SK-N-SH treated with all-trans-retinoic acid at 6 μM for 48 hours (cell line): ENCODE data around the gene TCERG1L.

ENCODE experiments used
- ARNTL ChIP-seq: fragments of 450-650 bp; formaldehyde crosslinking; IDR thresholded peaks from 2 replicates; pipeline ENCODE4 v1.5.0; 2020; ENCODE audit warnings: low read depth, mild to moderate bottlenecking, moderate library complexity, borderline replicate concordance
- BACH2 ChIP-seq: fragments of 250-450 bp; sonication (Bioruptor Pico); IDR thresholded peaks from 2 replicates; pipeline ENCODE4 v1.9.0; 2021; ENCODE audit warnings: mild to moderate bottlenecking, borderline replicate concordance
- RARB ChIP-seq: fragments of 250-450 bp; sonication (Bioruptor Pico); IDR thresholded peaks from 2 replicates; pipeline ENCODE4 v1.8.0; 2021; ENCODE audit warnings: mild to moderate bottlenecking, moderate library complexity
- ZFP3 ChIP-seq: fragments of 250-450 bp; sonication (Bioruptor Pico); IDR thresholded peaks from 2 replicates; pipeline ENCODE4 v1.5.0; 2020; ENCODE audit warnings: mild to moderate bottlenecking, moderate library complexity
- TF ChIP-seq, protein P1 (sequence below): fragments of 250-450 bp; sonication (Bioruptor Pico); IDR thresholded peaks from 2 replicates; pipeline ENCODE4 v1.8.0; 2020; ENCODE audit warnings: mild to moderate bottlenecking, moderate library complexity, borderline replicate concordance

DNA sequence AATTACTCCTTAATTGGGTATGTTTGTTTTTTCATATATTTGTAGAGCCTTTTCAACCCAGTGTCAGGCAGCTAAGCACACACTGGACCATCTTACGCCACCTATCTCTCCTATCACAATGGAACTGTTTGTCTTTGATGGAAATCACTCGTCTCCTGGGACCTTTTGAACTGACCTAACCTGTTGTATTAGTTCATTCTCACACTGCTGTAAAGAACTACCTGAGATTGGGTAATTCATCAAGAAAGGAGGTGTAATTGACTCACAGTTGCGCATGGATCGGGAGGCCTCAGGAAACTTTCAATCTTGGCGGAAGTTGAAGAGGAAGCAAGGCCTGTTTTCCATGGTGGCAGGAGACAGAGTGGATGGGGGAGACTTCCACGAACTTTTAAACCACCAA lies 182.0 kb downstream of the TCERG1L start:
- TF ChIP-seq RARB (CRISPR knock-in tag) (no peak), BACH2 (no peak), ARNTL (no peak), ZFP3 (CRISPR knock-in tag) (no peak)
- TF ChIP-seq, protein P1, sequence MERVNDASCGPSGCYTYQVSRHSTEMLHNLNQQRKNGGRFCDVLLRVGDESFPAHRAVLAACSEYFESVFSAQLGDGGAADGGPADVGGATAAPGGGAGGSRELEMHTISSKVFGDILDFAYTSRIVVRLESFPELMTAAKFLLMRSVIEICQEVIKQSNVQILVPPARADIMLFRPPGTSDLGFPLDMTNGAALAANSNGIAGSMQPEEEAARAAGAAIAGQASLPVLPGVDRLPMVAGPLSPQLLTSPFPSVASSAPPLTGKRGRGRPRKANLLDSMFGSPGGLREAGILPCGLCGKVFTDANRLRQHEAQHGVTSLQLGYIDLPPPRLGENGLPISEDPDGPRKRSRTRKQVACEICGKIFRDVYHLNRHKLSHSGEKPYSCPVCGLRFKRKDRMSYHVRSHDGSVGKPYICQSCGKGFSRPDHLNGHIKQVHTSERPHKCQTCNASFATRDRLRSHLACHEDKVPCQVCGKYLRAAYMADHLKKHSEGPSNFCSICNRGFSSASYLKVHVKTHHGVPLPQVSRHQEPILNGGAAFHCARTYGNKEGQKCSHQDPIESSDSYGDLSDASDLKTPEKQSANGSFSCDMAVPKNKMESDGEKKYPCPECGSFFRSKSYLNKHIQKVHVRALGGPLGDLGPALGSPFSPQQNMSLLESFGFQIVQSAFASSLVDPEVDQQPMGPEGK, result no peak
